ENCODE measurements around the gene KCNN1. TPM values are rescaled to one million over a fixed set of nuclear protein-coding genes. Genes with fewer than 3 reads are reported as not detected.

KCNN1 gene
- total and polyA plus RNA-seq, 2 of the 13 experiments (the other 11 are each of a cell fraction or from before 2014, with no cell fraction given): 0.04 TPM; not detected in 1

DNA sequence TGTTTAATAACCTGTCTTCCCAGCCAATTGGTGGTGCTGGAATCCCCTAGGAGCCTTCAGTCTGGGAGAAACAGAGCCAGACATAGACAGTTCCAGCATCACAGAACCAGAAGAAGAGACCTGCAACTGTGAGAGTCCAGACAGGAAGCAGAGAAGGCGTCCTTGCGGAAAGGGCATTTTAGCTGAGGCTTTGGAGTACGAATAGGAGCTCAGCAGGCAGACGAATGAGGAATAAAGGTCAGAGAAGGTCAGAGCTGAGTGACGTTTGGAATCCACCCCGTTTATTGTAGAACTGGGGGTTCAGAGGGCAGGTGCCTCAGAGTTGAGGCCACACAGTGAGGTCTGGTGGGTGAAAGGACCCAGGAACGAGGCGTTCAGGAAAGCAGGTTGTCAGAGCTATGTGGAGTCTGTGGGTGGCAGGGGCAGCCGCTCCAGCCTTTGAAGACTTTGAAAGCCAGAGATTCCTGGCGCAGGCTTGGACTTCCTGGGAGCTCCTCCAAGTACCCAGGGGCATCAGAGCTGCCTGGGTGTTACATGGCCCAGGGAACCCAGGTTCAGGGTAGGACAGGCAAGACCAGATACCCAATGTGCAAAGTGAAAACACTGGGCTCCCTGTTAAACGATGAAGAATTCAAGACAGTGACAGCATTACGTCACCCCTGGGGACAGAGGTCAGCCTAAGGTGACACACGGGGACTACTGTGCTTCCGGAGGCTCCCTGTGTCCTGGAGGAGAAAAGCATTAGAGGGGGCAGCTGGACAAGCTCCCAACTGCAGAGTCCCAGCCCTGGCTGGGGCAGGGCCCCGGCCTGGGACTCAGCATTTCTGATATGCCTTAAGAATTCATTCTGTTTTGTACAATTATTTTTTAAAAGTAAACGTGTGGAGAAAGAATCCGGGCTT, 46.6 kb downstream of the KCNN1 start (continued):
- TF ChIP-seq, protein P1, sequence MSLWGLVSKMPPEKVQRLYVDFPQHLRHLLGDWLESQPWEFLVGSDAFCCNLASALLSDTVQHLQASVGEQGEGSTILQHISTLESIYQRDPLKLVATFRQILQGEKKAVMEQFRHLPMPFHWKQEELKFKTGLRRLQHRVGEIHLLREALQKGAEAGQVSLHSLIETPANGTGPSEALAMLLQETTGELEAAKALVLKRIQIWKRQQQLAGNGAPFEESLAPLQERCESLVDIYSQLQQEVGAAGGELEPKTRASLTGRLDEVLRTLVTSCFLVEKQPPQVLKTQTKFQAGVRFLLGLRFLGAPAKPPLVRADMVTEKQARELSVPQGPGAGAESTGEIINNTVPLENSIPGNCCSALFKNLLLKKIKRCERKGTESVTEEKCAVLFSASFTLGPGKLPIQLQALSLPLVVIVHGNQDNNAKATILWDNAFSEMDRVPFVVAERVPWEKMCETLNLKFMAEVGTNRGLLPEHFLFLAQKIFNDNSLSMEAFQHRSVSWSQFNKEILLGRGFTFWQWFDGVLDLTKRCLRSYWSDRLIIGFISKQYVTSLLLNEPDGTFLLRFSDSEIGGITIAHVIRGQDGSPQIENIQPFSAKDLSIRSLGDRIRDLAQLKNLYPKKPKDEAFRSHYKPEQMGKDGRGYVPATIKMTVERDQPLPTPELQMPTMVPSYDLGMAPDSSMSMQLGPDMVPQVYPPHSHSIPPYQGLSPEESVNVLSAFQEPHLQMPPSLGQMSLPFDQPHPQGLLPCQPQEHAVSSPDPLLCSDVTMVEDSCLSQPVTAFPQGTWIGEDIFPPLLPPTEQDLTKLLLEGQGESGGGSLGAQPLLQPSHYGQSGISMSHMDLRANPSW (CRISPR knock-in tag; IDR thresholded peaks at IDR 0.05; ENCODE audit: borderline replicate concordance): no peak
- no peak for TF ChIP-seq SATB2 (CRISPR knock-in tag; IDR thresholded peaks at IDR 0.05)
- TF ChIP-seq, protein P2, sequence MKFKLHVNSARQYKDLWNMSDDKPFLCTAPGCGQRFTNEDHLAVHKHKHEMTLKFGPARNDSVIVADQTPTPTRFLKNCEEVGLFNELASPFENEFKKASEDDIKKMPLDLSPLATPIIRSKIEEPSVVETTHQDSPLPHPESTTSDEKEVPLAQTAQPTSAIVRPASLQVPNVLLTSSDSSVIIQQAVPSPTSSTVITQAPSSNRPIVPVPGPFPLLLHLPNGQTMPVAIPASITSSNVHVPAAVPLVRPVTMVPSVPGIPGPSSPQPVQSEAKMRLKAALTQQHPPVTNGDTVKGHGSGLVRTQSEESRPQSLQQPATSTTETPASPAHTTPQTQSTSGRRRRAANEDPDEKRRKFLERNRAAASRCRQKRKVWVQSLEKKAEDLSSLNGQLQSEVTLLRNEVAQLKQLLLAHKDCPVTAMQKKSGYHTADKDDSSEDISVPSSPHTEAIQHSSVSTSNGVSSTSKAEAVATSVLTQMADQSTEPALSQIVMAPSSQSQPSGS (CRISPR knock-in tag; IDR thresholded peaks at IDR 0.05): peak; percentile 100
- no peak for TF ChIP-seq ZFP36L1 (CRISPR knock-in tag; IDR thresholded peaks at IDR 0.05)
- TF ChIP-seq ZNF260 (CRISPR knock-in tag; IDR thresholded peaks at IDR 0.05; ENCODE audit: borderline replicate concordance, low read depth): no peak
- TF ChIP-seq NFE2L1 (CRISPR knock-in tag; IDR thresholded peaks at IDR 0.05; ENCODE audit: borderline replicate concordance): no peak
- TF ChIP-seq KDM6A (CRISPR knock-in tag; IDR thresholded peaks at IDR 0.05; ENCODE audit: low read depth): no peak
- TF ChIP-seq ZNF614 (CRISPR knock-in tag; IDR thresholded peaks at IDR 0.05; ENCODE audit: borderline replicate concordance): peak; percentile 74; the same call in 1 of the 2 replicates
- TF ChIP-seq, protein P3, sequence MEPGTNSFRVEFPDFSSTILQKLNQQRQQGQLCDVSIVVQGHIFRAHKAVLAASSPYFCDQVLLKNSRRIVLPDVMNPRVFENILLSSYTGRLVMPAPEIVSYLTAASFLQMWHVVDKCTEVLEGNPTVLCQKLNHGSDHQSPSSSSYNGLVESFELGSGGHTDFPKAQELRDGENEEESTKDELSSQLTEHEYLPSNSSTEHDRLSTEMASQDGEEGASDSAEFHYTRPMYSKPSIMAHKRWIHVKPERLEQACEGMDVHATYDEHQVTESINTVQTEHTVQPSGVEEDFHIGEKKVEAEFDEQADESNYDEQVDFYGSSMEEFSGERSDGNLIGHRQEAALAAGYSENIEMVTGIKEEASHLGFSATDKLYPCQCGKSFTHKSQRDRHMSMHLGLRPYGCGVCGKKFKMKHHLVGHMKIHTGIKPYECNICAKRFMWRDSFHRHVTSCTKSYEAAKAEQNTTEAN (CRISPR knock-in tag; conservative IDR thresholded peaks at IDR 0.05): peak; percentile 60; the same call in 1 of the 2 replicates
- TF ChIP-seq, protein P4, sequence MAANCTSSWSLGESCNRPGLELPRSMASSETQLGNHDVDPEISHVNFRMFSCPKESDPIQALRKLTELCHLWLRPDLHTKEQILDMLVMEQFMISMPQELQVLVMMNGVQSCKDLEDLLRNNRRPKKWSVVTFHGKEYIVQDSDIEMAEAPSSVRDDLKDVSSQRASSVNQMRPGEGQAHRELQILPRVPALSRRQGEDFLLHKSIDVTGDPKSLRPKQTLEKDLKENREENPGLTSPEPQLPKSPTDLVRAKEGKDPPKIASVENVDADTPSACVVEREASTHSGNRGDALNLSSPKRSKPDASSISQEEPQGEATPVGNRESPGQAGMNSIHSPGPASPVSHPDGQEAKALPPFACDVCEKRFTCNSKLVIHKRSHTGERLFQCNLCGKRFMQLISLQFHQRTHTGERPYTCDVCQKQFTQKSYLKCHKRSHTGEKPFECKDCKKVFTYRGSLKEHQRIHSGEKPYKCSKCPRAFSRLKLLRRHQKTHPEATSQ (CRISPR knock-in tag; IDR thresholded peaks at IDR 0.05; ENCODE audit: borderline replicate concordance): no peak
- TF ChIP-seq, protein P5, sequence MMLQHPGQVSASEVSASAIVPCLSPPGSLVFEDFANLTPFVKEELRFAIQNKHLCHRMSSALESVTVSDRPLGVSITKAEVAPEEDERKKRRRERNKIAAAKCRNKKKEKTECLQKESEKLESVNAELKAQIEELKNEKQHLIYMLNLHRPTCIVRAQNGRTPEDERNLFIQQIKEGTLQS (CRISPR knock-in tag; IDR thresholded peaks at IDR 0.05): peak; percentile 93
- no peak for TF ChIP-seq ZBTB3 (CRISPR knock-in tag; IDR thresholded peaks at IDR 0.05; ENCODE audit: borderline replicate concordance, low read depth)
- TF ChIP-seq ZNF660 (CRISPR knock-in tag; IDR thresholded peaks at IDR 0.05; ENCODE audit: borderline replicate concordance, low read depth): no peak
- peak; percentile 69; the same call in 1 of the 2 replicates for TF ChIP-seq ZNF878 (CRISPR knock-in tag; IDR thresholded peaks at IDR 0.05)
- TF ChIP-seq ZNF234 (CRISPR knock-in tag; conservative IDR thresholded peaks at IDR 0.05): no peak
- no peak for TF ChIP-seq SNAPC2 (CRISPR knock-in tag; IDR thresholded peaks at IDR 0.05)
- TF ChIP-seq, protein P6, sequence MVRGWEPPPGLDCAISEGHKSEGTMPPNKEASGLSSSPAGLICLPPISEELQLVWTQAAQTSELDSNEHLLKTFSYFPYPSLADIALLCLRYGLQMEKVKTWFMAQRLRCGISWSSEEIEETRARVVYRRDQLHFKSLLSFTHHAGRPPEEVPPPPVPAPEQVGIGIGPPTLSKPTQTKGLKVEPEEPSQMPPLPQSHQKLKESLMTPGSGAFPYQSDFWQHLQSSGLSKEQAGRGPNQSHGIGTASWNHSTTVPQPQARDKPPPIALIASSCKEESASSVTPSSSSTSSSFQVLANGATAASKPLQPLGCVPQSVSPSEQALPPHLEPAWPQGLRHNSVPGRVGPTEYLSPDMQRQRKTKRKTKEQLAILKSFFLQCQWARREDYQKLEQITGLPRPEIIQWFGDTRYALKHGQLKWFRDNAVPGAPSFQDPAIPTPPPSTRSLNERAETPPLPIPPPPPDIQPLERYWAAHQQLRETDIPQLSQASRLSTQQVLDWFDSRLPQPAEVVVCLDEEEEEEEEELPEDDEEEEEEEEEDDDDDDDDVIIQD (CRISPR knock-in tag; IDR thresholded peaks at IDR 0.05; ENCODE audit: low read depth): peak; percentile 74
- TF ChIP-seq XBP1 (CRISPR knock-in tag; IDR thresholded peaks at IDR 0.05): no peak
- TF ChIP-seq ZFP1 (CRISPR knock-in tag; IDR thresholded peaks at IDR 0.05): no peak
